Esophagus muscularis mucosa (tissue), 4 donors: ENCODE data around the gene LRRC8D. TPM values are rescaled to one million over a fixed set of nuclear protein-coding genes. Genes with fewer than 3 reads are reported as not detected.

Source experiments
- DNase-seq: peaks from one replicate; pipeline ENCODE4 v3.0.0-alpha.2; 2017; ENCODE audit errors: extremely low spot score
- H3K27ac ChIP-seq, 4 donors: fragments of 200-600 bp; sonication (generic); replicated peaks in 1 of 4; 1 replicate in 3 of 4; 2 replicates in 1 of 4; pipeline ENCODE4 v1.5.1; 2016 to 2019; ENCODE audit warnings: mild to moderate bottlenecking in 1 of 4
- H3K27me3 ChIP-seq, 4 donors: fragments of 200-600 bp; sonication (generic); one replicate each; pipeline versions ENCODE4 v1.5.1 to v1.6.0; 2016 to 2019
- H3K36me3 ChIP-seq, 4 donors: fragments of 200-600 bp; sonication (generic); one replicate each; pipeline ENCODE4 v1.5.1; 2016 to 2019
- H3K4me1 ChIP-seq, 4 donors: fragments of 200-600 bp; sonication (generic); one replicate each; pipeline ENCODE4 v1.5.1; 2016 to 2019
- H3K4me3 ChIP-seq, 4 donors: fragments of 200-600 bp; sonication (generic); 1 replicate in 2 of 4; 2 replicates in 2 of 4; pipeline ENCODE4 v1.5.1; 2016 to 2019; ENCODE audit warnings: mild to moderate bottlenecking in 4 of 4, moderate library complexity in 1 of 4
- H3K9me3 ChIP-seq, 4 donors: fragments of 200-600 bp; sonication (generic); 1 replicate in 3 of 4; 2 replicates in 1 of 4; pipeline ENCODE4 v1.5.1; 2016 to 2019
- CTCF ChIP-seq, 3 experiments: fragments of 200-600 bp in 2 of 3; fragments of 450-650 bp in 1 of 3; sonication (generic) in 2 of 3; IDR thresholded peaks; one replicate each; pipeline ENCODE4 v1.5.1; 2017 to 2019; ENCODE audit warnings: antibody characterized with exemption in 3 of 3, mild to moderate bottlenecking in 2 of 3, moderate library complexity in 1 of 3
- EP300 ChIP-seq: sonication (generic); formaldehyde crosslinking; IDR thresholded peaks from one replicate; pipeline ENCODE4 v1.6.1; 2017; ENCODE audit warnings: antibody characterized with exemption
- POLR2A ChIP-seq: fragments of 450-650 bp; IDR thresholded peaks from one replicate; pipeline ENCODE4 v1.6.1; 2017; ENCODE audit warnings: antibody characterized with exemption, moderate library complexity, mild to moderate bottlenecking, low read depth
- POLR2AphosphoS5 ChIP-seq, 2 donors: sonication (generic); formaldehyde crosslinking; IDR thresholded peaks; one replicate each; pipeline ENCODE4 v1.6.1; 2017; ENCODE audit warnings: antibody characterized with exemption in 2 of 2
- WGBS: methylation state at CpG from one replicate; pipeline ENCODE4 v1.1.5; 2018; 5-methylcytosine and 5-hydroxymethylcytosine counted together
- intact Hi-C: fragments of 100-400 bp; cut with DNase I; formaldehyde crosslinking; loops from one replicate; pipeline ENCODE4 v1.15.1; 2023
- total RNA-seq, 4 donors: library from RNA; depleted of rRNA; stranded (reverse); fragments of >200 nt; gene quantifications; one replicate each; pipeline versions ENCODE4 v1.1.0 to v1.2.1, GENCODE V29; 2016

LRRC8D gene
- total RNA-seq, 4 donors from 2014 or later, result 4.2 to 10.4 (median 6.6) TPM

- intact Hi-C loops, result no loop called here
- no peak for DNase-seq
- 84% methylated on average over 2 of the region's 2 CpGs for WGBS
Observed at GRCh38 chr1:89802051-89802450, 18.8 kb upstream of the LRRC8D start.

GRCh38 chr1:89802841-89803240 is 18.0 kb upstream of the LRRC8D start:
- TF ChIP-seq CTCF (IDR thresholded peaks at IDR 0.05), result no peak
- TF ChIP-seq POLR2A, result no peak
- no peak for TF ChIP-seq POLR2AphosphoS5 (IDR thresholded peaks at IDR 0.05)
- Histone ChIP-seq H3K4me1 (peaks cover 0 to 8% (median 4%) of the 10 kb centered on the region in 4 donors), H3K36me3 (no peaks in the 10 kb centered on the region), H3K4me3 (no peak overlapping the region), H3K27ac (no peak overlapping the region), H3K9me3 (no peaks in the 10 kb centered on the region), H3K27me3 (no peaks in the 10 kb centered on the region)
- no peak for DNase-seq
- WGBS, result 32% methylated on average over 2 of the region's 2 CpGs
- intact Hi-C loops, result no loop called here

More at GRCh38 chr1:89802051-89802450, 18.8 kb upstream of the LRRC8D start:
- Histone ChIP-seq H3K4me3 (no peak overlapping the region), H3K27me3 (no peaks in the 10 kb centered on the region), H3K4me1 (peaks cover 0 to 8% (median 4%) of the 10 kb centered on the region in 4 donors), H3K36me3 (no peaks in the 10 kb centered on the region), H3K27ac (no peak overlapping the region), H3K9me3 (no peaks in the 10 kb centered on the region)
- TF ChIP-seq POLR2AphosphoS5 (IDR thresholded peaks at IDR 0.05) (no peak), EP300 (no peak), POLR2A (no peak), CTCF (IDR thresholded peaks at IDR 0.05) (no peak)

GRCh38 chr1:89804642-89805237 is 16.1 kb upstream of the LRRC8D start:
- 0% methylated on average over 4 of the region's 4 CpGs for WGBS
- TF ChIP-seq POLR2A (no peak), CTCF (IDR thresholded peaks at IDR 0.05) (peak; percentile 86 to 91 (median 87)), POLR2AphosphoS5 (IDR thresholded peaks at IDR 0.05) (no peak)
- Histone ChIP-seq H3K9me3 (no peaks in the 10 kb centered on the region), H3K27me3 (no peaks in the 10 kb centered on the region), H3K27ac (no peak overlapping the region), H3K36me3 (no peaks in the 10 kb centered on the region), H3K4me3 (no peak overlapping the region), H3K4me1 (peaks cover 0 to 8% (median 4%) of the 10 kb centered on the region in 4 donors)
- intact Hi-C loops, result loop anchor here (1.0 kb wide), 1 partner anchor 183 kb away; no protein-coding TSS in a partner anchor
- DNase-seq, result peak; percentile 95

GRCh38 chr1:89806616-89807015 is 14.2 kb upstream of the LRRC8D start:
- no peak for DNase-seq
- Histone ChIP-seq H3K27me3 (no peaks in the 10 kb centered on the region), H3K36me3 (no peaks in the 10 kb centered on the region), H3K4me1 (peaks cover 0 to 8% (median 4%) of the 10 kb centered on the region in 4 donors), H3K4me3 (no peak overlapping the region), H3K9me3 (no peaks in the 10 kb centered on the region), H3K27ac (no peak overlapping the region)
- no peak for TF ChIP-seq POLR2A
- no peak for TF ChIP-seq CTCF (IDR thresholded peaks at IDR 0.05)
- no peak for TF ChIP-seq POLR2AphosphoS5 (IDR thresholded peaks at IDR 0.05)
- TF ChIP-seq EP300, result no peak
- WGBS, result 86% methylated on average over 3 of the region's 3 CpGs
- intact Hi-C loops, result no loop called here

- Histone ChIP-seq H3K4me1 (peaks cover 0 to 5% (median 3%) of the 10 kb centered on the region in 4 donors), H3K27ac (no peak overlapping the region), H3K27me3 (no peaks in the 10 kb centered on the region), H3K4me3 (no peak overlapping the region), H3K9me3 (no peaks in the 10 kb centered on the region), H3K36me3 (no peaks in the 10 kb centered on the region)
- TF ChIP-seq EP300 (no peak), CTCF (IDR thresholded peaks at IDR 0.05) (no peak), POLR2AphosphoS5 (IDR thresholded peaks at IDR 0.05) (no peak), POLR2A (no peak)
- intact Hi-C loops, result no loop called here
- 96% methylated on average over 2 of the region's 2 CpGs for WGBS
- DNase-seq, result no peak
Observed at GRCh38 chr1:89807503-89807902, 13.3 kb upstream of the LRRC8D start.
